GM19438 (cell line): ENCODE results near the gene LSM10.

Experiments
- ATAC-seq: cut with Tn5 transposase; IDR thresholded peaks from one replicate; pipeline ENCODE4 v1.9.1; 2021; ENCODE audit warnings: low read depth; ENCODE audit not compliant: unreplicated experiment

LSM10 gene

DNA sequence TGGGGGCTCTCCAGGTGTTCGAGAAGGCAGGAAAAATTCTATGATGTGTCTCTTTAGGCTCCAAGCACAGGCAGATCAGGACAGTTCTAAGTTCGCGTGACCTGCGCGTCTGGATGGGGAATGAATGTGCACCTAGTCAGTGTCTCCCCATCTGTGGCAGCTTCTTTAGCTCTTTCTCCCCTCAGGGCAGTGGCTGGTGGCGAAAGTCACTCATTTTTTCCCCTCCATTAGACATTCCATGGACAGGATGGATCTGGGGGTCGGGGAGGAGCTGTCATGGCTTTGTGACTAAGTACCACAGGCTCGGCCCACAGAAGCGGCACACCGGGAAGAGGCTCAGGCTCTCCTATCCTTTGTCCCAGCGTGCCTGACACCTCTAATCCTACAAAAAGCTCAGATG is 43.2 kb downstream of the LSM10 start:
- no peak for ATAC-seq

DNA sequence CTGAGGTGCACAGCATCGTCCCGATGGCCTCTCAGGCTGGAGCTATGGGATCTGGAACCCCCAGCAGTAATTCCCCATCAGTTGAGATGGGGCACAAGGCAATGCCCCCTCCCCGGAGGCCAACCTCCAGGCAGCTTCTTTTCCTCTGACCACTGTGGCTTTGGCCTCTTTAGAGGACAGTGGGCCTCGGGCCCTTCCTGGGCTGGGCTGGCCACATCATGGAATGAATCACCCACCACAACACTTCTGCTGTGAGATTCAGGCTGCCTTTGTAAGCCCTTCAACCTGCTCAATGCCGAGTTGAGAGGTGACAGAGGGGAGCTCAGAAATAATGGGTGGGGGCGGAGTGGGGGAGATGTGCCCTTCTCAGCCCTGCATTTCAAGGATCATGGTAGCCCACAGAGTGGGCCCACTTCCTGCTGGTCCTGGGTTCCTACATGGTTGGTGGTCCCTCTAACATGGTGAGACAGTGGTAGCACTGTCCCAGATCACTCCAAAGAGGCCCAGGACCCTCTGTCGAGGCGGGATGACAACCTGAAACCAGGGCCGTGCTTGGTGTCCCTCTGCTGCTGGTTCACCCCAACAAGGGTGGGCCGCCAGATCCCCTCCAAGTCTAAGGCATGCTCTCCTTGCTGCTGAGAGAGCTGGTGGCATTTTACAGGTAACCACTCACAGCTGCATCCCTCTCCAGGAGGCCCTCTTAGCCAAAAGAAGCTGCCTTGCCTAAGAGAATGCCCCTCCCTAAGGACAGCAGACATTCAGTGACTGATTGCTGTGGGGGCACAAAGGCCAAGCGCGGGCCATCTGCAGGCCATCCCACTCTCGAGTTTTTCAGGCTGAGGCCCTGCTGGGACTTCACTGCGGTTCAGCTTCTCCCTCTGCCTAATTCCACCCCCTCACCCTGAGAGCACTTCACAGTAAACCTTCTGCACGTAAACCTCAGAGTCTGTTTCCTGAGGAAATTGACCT is 44.5 kb downstream of the LSM10 start:
- ATAC-seq: no peak

DNA sequence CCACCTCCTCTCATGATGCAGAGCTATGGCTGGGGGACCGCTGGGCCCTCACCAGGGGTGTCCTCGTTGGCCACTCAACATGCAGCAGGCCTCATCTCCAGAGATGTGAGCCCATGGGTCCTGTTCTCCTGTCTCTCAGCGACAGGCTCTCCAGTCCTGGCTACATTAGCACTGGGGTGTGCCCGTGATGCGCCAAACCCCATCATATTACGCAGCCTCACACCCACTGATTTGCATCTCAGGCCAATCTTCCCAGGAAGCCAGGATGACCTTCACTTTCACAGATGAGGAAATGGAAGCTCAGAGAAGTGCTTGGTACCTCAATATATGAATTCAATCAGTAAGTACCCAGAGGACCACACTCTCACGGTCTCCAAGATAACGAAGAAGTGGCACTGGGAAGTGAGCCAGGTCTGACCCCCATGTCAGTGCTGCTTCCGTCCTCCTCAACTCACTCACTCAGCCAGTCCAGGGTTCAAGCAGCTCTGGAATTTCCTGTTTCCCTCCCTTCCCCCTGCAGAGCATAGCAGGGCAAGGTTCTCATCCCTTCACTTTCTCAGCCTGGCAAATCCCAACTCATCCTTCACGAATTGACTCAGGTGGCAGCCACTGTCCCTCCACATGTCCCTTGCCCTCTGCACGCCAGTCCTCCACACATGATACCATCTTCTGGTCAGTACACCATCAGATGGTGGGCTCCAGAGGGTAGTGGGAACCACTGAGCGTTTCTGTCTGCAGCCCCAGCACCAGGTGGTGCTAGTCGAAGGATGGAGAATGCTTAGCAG is 45.4 kb downstream of the LSM10 start:
- ATAC-seq: no peak

DNA sequence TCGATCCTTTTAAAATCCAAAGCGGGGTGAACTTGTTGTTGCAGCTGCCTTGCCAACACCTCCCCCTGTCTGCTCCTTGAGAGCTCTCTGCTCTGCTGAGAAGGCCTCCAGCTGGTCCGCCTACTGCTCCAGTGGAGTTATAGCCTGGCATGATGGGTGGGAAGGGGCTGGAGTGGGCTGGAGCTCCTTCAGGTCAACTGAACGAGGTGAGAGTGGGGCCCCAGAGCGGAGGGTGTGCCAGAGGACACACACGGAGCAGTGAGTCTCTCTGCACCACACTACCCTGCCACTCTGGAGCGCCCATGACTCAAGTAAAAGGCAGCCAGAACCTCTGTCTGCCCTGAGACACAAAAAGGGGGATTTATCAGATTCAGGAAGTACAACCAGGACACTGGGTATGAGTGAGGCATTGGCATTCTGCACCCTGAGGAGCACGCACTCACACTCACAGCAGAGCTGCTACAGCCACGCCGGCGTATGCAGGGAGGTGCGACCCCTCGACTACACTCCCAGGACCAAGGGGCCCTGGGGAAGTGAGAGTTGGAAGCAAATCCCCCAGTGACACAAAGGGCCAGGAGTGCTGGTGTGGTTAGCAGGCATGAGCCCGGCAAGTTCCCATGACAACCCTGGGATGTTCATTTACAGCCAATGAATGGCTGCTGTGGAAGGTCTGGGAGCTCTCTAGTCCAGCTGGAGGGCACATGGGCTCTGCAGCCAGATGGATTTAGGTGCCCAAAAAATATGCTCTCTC is 46.3 kb downstream of the LSM10 start:
- ATAC-seq: no peak

DNA sequence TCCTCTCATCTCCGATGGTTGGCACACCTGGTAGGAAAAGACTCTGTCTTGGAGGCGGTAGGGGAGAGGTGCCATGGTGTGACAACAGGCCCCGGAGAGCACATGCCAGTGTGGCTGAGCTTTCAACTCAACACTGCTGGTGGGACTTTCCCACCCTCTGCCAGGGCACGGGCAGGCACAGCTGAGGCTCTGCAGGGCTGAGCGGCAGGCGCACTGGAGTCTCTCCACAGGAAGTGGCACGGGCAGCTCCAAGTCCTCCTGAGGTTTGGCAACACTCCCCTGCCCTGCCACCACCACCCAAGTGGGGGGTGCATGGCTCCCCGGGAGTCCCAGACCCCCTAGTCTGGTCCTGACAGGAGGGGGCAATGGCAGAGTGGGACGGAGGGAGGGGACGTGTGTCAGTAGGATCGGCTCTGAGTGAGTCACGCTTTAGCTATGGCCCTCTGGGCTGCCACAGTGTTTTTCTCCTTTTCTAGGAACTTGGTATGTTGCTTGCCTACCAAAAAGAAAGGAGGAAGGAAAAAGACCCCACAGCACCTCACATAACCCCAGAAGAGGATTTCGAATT is 47.0 kb downstream of the LSM10 start:
- ATAC-seq: no peak

DNA sequence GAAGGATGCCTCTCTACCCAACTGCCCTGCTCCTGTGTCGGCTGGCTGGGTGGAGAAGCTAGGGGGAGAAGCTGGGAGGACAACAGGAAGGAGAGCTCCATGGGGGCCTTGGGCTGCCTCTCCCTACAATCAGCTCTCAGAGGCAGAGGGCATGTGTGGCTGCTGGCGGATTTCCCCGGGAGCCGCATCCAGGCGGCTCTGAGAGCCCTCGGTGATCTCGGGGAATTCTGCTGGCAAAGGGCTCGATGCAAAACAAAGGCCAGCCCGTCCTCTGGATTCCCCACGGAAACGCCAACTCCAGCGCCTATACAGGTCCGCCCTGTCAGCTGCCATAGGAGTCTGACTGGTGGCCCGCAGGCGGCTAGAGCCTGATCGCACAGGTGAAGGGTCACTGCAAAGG is 47.9 kb downstream of the LSM10 start:
- no peak for ATAC-seq

DNA sequence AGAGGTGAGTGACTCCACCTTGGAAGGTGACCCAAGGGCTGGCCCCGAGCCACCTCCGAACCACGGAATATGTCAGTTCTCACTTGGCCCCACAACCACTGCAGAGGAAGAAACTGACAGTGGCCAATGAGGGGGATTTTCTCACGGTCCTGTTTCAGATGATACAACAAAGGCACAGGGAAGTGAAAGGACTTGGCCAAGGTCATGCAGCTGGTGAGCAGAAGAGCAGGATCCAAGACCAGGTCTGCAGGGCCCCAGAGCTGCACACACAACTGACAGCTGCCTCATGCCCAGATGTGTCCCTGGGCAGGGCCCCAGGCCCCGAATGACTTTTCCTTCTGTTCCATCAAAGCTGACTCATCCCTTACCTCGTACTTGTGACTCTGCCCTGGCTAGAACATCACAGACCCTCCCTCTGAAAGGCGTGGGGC is 48.5 kb downstream of the LSM10 start:
- peak; percentile 90 for ATAC-seq

DNA sequence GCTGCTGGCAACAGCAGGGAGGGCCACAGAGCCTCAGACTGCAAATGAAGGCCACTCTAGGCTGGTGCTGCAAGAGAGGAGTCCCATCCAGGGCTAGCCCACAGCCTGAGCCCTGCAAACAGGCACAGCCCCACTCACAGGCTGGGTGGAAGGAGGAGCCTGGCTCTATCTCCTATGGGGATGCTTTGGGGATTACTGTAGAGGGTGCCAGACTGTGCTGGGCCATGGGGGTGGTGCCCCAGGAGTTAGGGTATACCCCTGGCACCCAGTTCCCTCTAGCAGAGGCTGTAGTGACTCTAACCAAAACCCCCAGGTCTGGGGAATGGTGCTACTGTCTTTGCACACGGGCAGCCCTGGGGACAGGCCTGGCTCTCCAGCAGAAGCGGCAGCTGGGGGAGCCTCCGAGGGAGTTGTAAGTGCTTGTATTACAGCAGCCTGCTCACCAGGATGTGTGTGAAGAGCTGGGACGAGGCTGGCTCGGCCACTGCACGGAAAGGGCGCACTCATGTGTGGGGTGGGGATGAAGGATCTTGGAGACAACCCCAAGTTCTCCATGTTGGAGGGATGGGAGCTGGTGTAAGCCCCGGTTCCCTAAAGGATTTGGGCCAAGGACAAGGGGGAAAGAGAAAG is 50.9 kb downstream of the LSM10 start:
- ATAC-seq: no peak

DNA sequence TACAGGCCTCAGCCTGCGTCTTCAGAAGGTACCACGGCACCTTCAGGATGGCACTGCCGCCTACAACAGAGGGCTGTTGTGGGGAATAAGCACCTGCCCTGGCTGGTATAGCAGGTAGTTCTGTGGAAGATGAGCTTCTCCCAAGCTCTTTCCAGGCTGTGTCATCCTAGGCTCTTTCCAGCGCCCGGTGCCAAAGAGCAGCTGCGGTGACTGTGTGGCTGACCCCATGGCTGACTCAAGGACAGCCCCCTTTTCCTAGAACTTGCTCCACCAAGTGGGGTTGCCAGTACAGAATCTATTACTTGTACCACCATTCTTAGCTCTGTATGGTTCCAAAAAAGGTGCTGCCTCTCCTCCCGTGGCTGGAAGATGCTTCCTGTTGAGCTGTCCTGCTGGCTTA is 52.4 kb downstream of the LSM10 start:
- ATAC-seq: no peak

DNA sequence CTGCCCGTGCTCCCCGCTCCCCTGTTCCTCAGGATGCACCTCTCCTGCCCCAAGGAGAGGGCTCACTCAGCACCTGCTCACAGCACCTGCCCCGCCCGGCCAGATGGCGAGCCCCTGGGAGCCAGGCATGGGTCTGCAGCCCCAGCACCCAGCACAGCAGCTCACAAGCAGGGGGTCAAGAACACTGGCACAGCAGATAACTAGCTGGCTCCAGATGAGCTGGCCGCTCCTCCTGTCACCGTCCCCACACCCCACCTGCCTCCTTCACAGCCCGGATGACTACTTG is 53.4 kb downstream of the LSM10 start:
- no peak for ATAC-seq

DNA sequence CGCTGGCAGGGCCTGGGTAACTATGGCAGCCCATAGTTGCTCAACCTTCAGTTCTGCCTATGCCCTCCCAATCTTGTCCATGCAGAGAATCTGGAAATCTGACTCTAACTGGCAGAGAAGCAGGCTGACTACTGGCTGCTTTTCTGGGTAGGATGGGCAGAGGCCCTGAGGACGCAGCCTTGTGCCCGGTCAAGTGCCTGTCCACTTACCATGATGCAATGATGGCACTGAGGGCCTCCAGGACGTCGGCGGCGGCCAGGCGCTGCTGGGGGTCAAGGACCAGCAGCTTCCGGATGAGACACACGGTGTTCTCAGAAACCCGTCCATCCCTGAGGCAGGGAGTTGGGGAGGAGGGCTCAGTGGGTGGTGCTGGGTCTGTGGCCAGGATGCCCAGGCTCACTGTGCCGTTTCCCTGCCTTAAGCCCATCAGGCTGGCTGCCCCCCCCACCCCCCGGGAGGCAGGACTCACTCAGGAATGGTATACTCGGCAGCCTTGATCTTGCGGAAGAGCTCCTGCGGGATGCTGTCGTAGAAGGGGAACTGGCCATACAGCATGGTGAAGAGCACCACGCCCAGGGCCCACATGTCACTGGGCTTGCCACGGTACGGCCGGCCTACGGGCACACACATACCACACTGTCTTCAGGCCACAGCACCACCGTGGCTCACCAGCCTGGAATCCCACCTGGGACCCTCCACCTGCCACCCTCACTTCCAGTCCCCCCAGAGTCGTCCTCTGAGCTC is 53.9 kb downstream of the LSM10 start:
- no peak for ATAC-seq
